ENCODE results near the gene SPEM1.

SPEM1 gene

GRCh38 chr17:7419819-7420610, at the start of gene SPEM1:
Gene SPEM1 (plus strand): TSS chr17:7420324. CDS start chr17:7420385, 61 bp downstream.
- DNase-seq (ENCODE audit: insufficient read length, low spot score) (no peak), FAIRE-seq (no peak)

GRCh38 chr17:7370853-7371252, 49.3 kb upstream of the SPEM1 start:
- DNase-seq (ENCODE audit: insufficient read length, low spot score) (no peak), FAIRE-seq (no peak)

GRCh38 chr17:7374353-7374752, 45.8 kb upstream of the SPEM1 start:
- DNase-seq (ENCODE audit: insufficient read length, low spot score): no peak
- FAIRE-seq: no peak

- no peak for DNase-seq (ENCODE audit: insufficient read length, low spot score)
- FAIRE-seq: no peak
These were observed 41.0 kb upstream of the SPEM1 start for GRCh38 chr17:7379134-7379533.

GRCh38 chr17:7380321-7380720, 39.8 kb upstream of the SPEM1 start:
- no peak for DNase-seq (ENCODE audit: insufficient read length, low spot score)
- no peak for FAIRE-seq

GRCh38 chr17:7380855-7381683, 39.1 kb upstream of the SPEM1 start, which contains the start of gene TNK1:
Gene TNK1 (plus strand): TSS chr17:7381089. CDS start chr17:7382927, 1,838 bp downstream.
- FAIRE-seq: no peak

GRCh38 chr17:7382901-7383300, 37.2 kb upstream of the SPEM1 start:
- no peak for FAIRE-seq
- DNase-seq (ENCODE audit: insufficient read length, low spot score): no peak

More at GRCh38 chr17:7380855-7381683, 39.1 kb upstream of the SPEM1 start, which contains the start of gene TNK1:
- DNase-seq (ENCODE audit: insufficient read length, low spot score): no peak

GRCh38 chr17:7383371-7383741, 36.8 kb upstream of the SPEM1 start:
- DNase-seq (ENCODE audit: insufficient read length, low spot score): no peak
- FAIRE-seq: no peak

- FAIRE-seq (peak; percentile 70), DNase-seq (ENCODE audit: insufficient read length, low spot score) (peak; percentile 43)
These were observed 36.2 kb upstream of the SPEM1 start for GRCh38 chr17:7383742-7384488.

- DNase-seq (ENCODE audit: insufficient read length, low spot score): no peak
- no peak for FAIRE-seq
These were observed 35.5 kb upstream of the SPEM1 start for GRCh38 chr17:7384489-7385081.

- FAIRE-seq: no peak
These were observed 31.3 kb upstream of the SPEM1 start for GRCh38 chr17:7388856-7389255.

GRCh38 chr17:7389924-7390910, 29.9 kb upstream of the SPEM1 start:
- FAIRE-seq: peak; percentile 26
- no peak for DNase-seq (ENCODE audit: insufficient read length, low spot score)

More at GRCh38 chr17:7388856-7389255, 31.3 kb upstream of the SPEM1 start:
- DNase-seq (ENCODE audit: insufficient read length, low spot score): no peak

GRCh38 chr17:7391307-7391706, 28.8 kb upstream of the SPEM1 start:
- no peak for FAIRE-seq
- no peak for DNase-seq (ENCODE audit: insufficient read length, low spot score)

GRCh38 chr17:7392696-7393612, 27.2 kb upstream of the SPEM1 start:
- FAIRE-seq (no peak), DNase-seq (ENCODE audit: insufficient read length, low spot score) (no peak)

GRCh38 chr17:7393613-7394451, 26.3 kb upstream of the SPEM1 start:
- DNase-seq (ENCODE audit: insufficient read length, low spot score): peak; percentile 41

GRCh38 chr17:7394452-7395191, 25.5 kb upstream of the SPEM1 start, which contains the start of gene PLSCR3:
Gene PLSCR3 (minus strand): TSS chr17:7394525. CDS start chr17:7394110, 415 bp downstream.
- FAIRE-seq: peak; percentile 95

More at GRCh38 chr17:7393613-7394451, 26.3 kb upstream of the SPEM1 start:
- FAIRE-seq: peak; percentile 73

More at GRCh38 chr17:7394452-7395191, 25.5 kb upstream of the SPEM1 start, which contains the start of gene PLSCR3:
- peak; percentile 93 for DNase-seq (ENCODE audit: insufficient read length, low spot score)
